GM12891 (cell line): Measurements from ENCODE around the gene S100PBP.

Experiments used
- DNase-seq: peaks from one replicate; pipeline ENCODE4 v3.0.0; 2011; ENCODE audit warnings: low spot score; ENCODE audit not compliant: insufficient read length
- FAIRE-seq: peaks from 2 replicates; lab custom pipeline; 2011; peaks lifted over from hg19 to GRCh38; lab: Jason Lieb, UNC
- PAX5 ChIP-seq: IDR thresholded peaks from 2 replicates; pipeline ENCODE4 v1.6.1; 2011; ENCODE audit warnings: low read length, moderate library complexity, mild to moderate bottlenecking; ENCODE audit not compliant: insufficient read depth, severe bottlenecking
- POLR2A ChIP-seq: IDR thresholded peaks from 2 replicates; pipeline ENCODE4 v1.6.1; 2011; ENCODE audit warnings: low read depth, low read length, control low read depth
- POLR2AphosphoS5 ChIP-seq: IDR thresholded peaks from 2 replicates; pipeline ENCODE4 v1.6.1; 2011; ENCODE audit warnings: low read depth, low read length, control low read depth
- POU2F2 ChIP-seq: IDR thresholded peaks from 2 replicates; pipeline ENCODE4 v1.6.1; 2011; ENCODE audit warnings: low read depth, mild to moderate bottlenecking, control low read depth, low read length, moderate library complexity
- SPI1 ChIP-seq: IDR thresholded peaks from 2 replicates; pipeline ENCODE4 v1.6.1; 2011; ENCODE audit warnings: low read depth, low read length, control low read depth
- TAF1 ChIP-seq: IDR thresholded peaks from 2 replicates; pipeline ENCODE4 v1.6.1; 2011; ENCODE audit warnings: low read depth, low read length, control low read depth

Gene S100PBP

GRCh38 chr1:32890516-32891240, 73.2 kb downstream of the S100PBP start:
- TF ChIP-seq POLR2A = no peak
- no peak for TF ChIP-seq PAX5
- no peak for TF ChIP-seq POLR2AphosphoS5
- no peak for TF ChIP-seq SPI1
- no peak for TF ChIP-seq TAF1
- TF ChIP-seq POU2F2 = no peak
- FAIRE-seq = no peak
- DNase-seq = no peak

- FAIRE-seq = no peak
These were observed 73.8 kb downstream of the S100PBP start for GRCh38 chr1:32891241-32891570.

GRCh38 chr1:32891630-32892029, 74.2 kb downstream of the S100PBP start:
- DNase-seq (no peak), FAIRE-seq (no peak)
- TF ChIP-seq POLR2A (no peak), POU2F2 (no peak), PAX5 (no peak), POLR2AphosphoS5 (no peak), SPI1 (no peak), TAF1 (no peak)

More at GRCh38 chr1:32891241-32891570, 73.8 kb downstream of the S100PBP start:
- no peak for DNase-seq
- TF ChIP-seq PAX5 (no peak), TAF1 (no peak), POU2F2 (no peak), POLR2AphosphoS5 (no peak), POLR2A (no peak), SPI1 (no peak)

- FAIRE-seq (peak; percentile 81), DNase-seq (peak; percentile 69)
- no peak for TF ChIP-seq POLR2AphosphoS5
- TF ChIP-seq POU2F2 = peak; percentile 88
These were observed 75.1 kb downstream of the S100PBP start for GRCh38 chr1:32892368-32893197.

DNA sequence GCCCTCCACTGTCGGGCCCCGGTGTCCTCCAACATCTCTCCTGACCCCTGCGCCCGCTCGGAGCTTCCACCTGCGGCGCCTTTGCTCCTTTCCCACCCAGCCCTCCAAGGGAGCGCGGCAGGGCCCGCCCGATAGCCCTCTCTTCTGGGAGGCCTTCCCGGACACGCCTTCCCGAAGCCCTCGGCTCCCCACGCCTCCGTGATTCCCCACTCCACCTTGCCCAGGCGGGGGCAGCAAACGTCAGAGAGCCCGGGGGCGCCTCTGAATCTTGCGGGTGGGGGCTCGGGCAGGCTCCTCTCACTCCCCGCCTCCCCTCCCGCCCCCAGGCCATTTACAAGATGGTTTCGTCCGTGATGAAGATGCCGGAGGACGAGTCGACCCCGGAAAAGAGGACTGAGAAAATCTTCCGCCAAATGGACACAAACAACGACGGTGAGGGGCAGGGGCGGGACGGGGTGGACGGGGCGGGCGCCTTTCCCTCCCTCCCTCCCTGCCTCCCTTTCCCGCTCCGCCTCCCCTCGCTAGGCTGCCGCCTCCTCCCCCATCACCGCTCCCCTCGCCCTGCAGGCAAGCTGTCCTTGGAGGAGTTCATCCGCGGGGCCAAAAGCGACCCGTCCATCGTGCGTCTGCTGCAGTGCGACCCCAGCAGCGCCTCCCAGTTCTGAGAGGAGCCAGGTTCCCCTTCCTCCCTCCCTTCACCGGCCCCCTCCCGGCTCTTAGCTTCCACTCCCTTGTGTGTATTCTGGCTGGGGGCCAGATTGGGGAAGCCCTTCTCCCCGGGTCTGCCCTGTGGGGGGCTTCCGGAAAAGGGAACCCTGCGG, 76.0 kb downstream of the S100PBP start:
- FAIRE-seq (no peak), DNase-seq (no peak)
- TF ChIP-seq SPI1 (no peak), TAF1 (no peak), PAX5 (no peak), POLR2AphosphoS5 (no peak), POU2F2 (no peak), POLR2A (no peak)

DNA sequence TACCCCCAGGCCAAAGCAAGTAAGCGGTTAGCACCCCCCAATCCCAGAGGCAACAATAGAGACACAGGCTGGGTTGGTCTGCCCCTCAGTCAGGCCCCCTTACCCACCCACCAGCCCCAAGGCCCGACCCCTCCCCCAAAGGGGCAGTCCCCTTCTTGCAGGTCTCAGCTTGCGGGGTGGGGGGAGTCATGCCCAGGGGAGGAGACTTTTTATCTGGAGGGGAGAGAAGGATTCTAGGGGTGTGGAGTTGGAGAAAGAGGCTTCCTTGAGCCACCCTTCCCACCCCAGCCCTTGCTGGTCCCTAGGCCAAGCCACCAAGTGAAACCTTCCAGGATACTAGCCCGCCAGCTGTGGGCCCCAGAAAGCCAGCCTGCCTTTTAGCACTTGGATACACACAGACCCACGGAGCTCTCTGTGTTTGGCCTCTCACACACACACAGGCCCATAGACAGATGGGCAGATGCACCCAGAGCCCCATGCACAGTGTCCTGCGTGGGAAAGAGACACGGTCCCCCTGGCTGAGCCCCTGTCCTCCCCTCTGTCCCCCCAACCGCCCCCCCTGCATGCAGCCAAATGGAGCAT, 76.7 kb downstream of the S100PBP start:
- FAIRE-seq (no peak), DNase-seq (no peak)
- TF ChIP-seq POU2F2 (no peak), SPI1 (no peak), POLR2A (no peak), POLR2AphosphoS5 (no peak), PAX5 (no peak), TAF1 (no peak)

DNA sequence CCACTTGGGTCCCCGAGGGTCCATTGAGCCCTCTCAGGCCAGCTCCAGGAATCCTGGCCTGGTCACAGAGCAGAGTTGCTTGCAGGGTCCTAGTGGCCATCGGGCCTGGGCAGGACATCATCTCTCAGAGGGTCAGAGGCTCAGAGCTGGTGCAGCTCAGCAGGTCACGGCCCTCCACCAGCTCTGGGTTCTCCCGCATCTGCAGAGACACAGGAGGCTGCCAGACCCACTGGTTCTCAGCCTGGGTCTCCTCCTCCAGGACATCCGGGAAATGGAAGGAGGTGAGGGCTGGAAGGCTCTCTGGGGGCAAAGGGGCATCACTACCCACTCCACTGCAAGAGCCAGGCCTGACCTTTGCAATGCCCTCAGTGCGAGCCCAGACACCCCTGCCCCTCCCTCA, 77.2 kb downstream of the S100PBP start:
- DNase-seq (no peak), FAIRE-seq (no peak)
- TF ChIP-seq POLR2A (no peak), TAF1 (no peak), POLR2AphosphoS5 (no peak), SPI1 (no peak), POU2F2 (no peak), PAX5 (no peak)

- FAIRE-seq = no peak
- no peak for DNase-seq
- TF ChIP-seq POLR2A (no peak), SPI1 (no peak), TAF1 (no peak), POU2F2 (no peak), PAX5 (no peak), POLR2AphosphoS5 (no peak)
These were observed 78.1 kb downstream of the S100PBP start for GRCh38 chr1:32895325-32896215.
